SK-N-SH (cell line): ENCODE results near the gene MEIOC. TPM values are rescaled to one million over a fixed set of nuclear protein-coding genes. Genes with fewer than 3 reads are reported as not detected.

Source experiments
- CTCF ChIA-PET: fragments of 300-600, 350-600 bp; formaldehyde crosslinking; extraction: SDS; loops from one replicate; lab custom pipeline; 2021; lab: Yijun Ruan, JAX
- POLR2A ChIA-PET: fragments of 350-600 bp; sonication (Branson Sonifier 250); formaldehyde crosslinking; extraction: SDS; loops from one replicate; lab custom pipeline; 2020; ENCODE audit warnings: antibody characterized with exemption, inconsistent platforms; lab: Yijun Ruan, JAX
- DNase-seq: peaks from one replicate; pipeline ENCODE4 v3.0.0; 2012
- H2AFZ ChIP-seq: fragments of 200-600 bp; sonication (generic); 2 replicates; pipeline ENCODE4 v1.8.1; 2016; ENCODE audit warnings: antibody characterized with exemption, mild to moderate bottlenecking, low read depth
- H3F3A ChIP-seq: fragments of 200-600 bp; sonication (generic); replicated peaks from 2 replicates; pipeline ENCODE3; 2016; ENCODE audit warnings: antibody characterized with exemption, mild to moderate bottlenecking; ENCODE audit not compliant: insufficient read depth
- H3K27ac ChIP-seq, 2 experiments: fragments of 200-500 bp in 1 of 2; fragments of 200-600 bp in 1 of 2; sonication (Bioruptor generic) in 1 of 2; sonication (generic), shearing (Covaris generic) in 1 of 2; 2 replicates each; pipeline versions ENCODE4 v1.5.1 to v1.6.1; 2014 to 2016; ENCODE audit warnings: low read depth in 2 of 2, inconsistent platforms in 1 of 2, low read length in 1 of 2, mild to moderate bottlenecking in 1 of 2, mixed read lengths in 1 of 2
- H3K27me3 ChIP-seq: fragments of 200-600 bp; sonication (generic), shearing (Covaris generic); 2 replicates; pipeline ENCODE4 v1.6.1; 2016; ENCODE audit warnings: mixed run types; ENCODE audit not compliant: insufficient read depth
- H3K36me3 ChIP-seq, 2 experiments: fragments of 200-500 bp in 1 of 2; fragments of 200-600 bp in 1 of 2; sonication (Bioruptor generic) in 1 of 2; sonication (generic) in 1 of 2; replicated peaks in 1 of 2; 2 replicates each; pipeline versions ENCODE3 to v1.5.1; 2014 to 2016; ENCODE audit warnings: low read length in 1 of 2, mild to moderate bottlenecking in 1 of 2; ENCODE audit not compliant: insufficient read depth in 2 of 2, control insufficient read depth in 1 of 2
- H3K4me1 ChIP-seq, 2 experiments: fragments of 200-500 bp in 1 of 2; fragments of 200-600 bp in 1 of 2; sonication (Bioruptor generic) in 1 of 2; sonication (generic), shearing (Covaris generic) in 1 of 2; 2 replicates each; pipeline versions ENCODE4 v1.5.1 to v1.6.1; 2014 to 2016; ENCODE audit warnings: low read depth in 1 of 2, low read length in 1 of 2, mixed run types in 1 of 2; ENCODE audit not compliant: insufficient read depth in 2 of 2, control insufficient read depth in 1 of 2
- H3K4me2 ChIP-seq: fragments of 200-600 bp; sonication (generic), shearing (Covaris generic); 2 replicates; pipeline ENCODE4 v1.6.1; 2017; ENCODE audit warnings: mixed run types
- H3K4me3 ChIP-seq, 2 experiments: fragments of 200-500 bp in 1 of 2; fragments of 200-600 bp in 1 of 2; sonication (Bioruptor generic) in 1 of 2; sonication (generic), shearing (Covaris generic) in 1 of 2; 2 replicates each; pipeline versions ENCODE4 v1.5.1 to v1.8.1; 2014 to 2016; ENCODE audit warnings: low read depth in 2 of 2, inconsistent platforms in 1 of 2, low read length in 1 of 2, mild to moderate bottlenecking in 1 of 2, mixed read lengths in 1 of 2, moderate library complexity in 1 of 2
- H3K79me2 ChIP-seq: fragments of 200-600 bp; sonication (generic); 2 replicates; pipeline ENCODE4 v1.8.1; 2017; ENCODE audit warnings: mild to moderate bottlenecking; ENCODE audit not compliant: insufficient read depth
- H3K9ac ChIP-seq: fragments of 200-600 bp; sonication (generic); 2 replicates; pipeline ENCODE4 v1.6.1; 2017; ENCODE audit warnings: mixed run types
- H3K9me2 ChIP-seq: fragments of 200-600 bp; sonication (generic); 2 replicates; pipeline ENCODE4 v1.6.1; 2017; ENCODE audit warnings: mixed run types
- H3K9me3 ChIP-seq: fragments of 200-600 bp; sonication (generic); 2 replicates; pipeline ENCODE4 v1.6.1; 2017; ENCODE audit warnings: mixed run types, mild to moderate bottlenecking, moderate library complexity
- H4K20me1 ChIP-seq: fragments of 200-600 bp; sonication (generic); 2 replicates; pipeline ENCODE4 v1.6.1; 2017; ENCODE audit warnings: mild to moderate bottlenecking, mixed run types; ENCODE audit not compliant: insufficient read depth
- CTCF ChIP-seq: fragments of 200-600 bp; sonication (generic); IDR thresholded peaks from 2 replicates; pipeline ENCODE4 v1.6.1; 2017; ENCODE audit warnings: antibody characterized with exemption, mild to moderate bottlenecking, moderate library complexity
- ELF1 ChIP-seq: IDR thresholded peaks from 2 replicates; pipeline ENCODE4 v1.4.0; 2012
- FOSL2 ChIP-seq: IDR thresholded peaks from 2 replicates; pipeline ENCODE4 v1.4.0; 2012; ENCODE audit warnings: low read depth, mild to moderate bottlenecking, moderate library complexity, borderline replicate concordance
- GABPA ChIP-seq: IDR thresholded peaks from 2 replicates; pipeline ENCODE4 v1.4.0; 2012; ENCODE audit warnings: low read depth, mild to moderate bottlenecking
- IRF3 ChIP-seq: fragments of 150-350 bp; IDR thresholded peaks from 2 replicates; pipeline ENCODE4 v1.6.1; 2016; ENCODE audit warnings: mild to moderate bottlenecking, low read depth, low read length
- MXI1 ChIP-seq: IDR thresholded peaks from 2 replicates; pipeline ENCODE4 v1.6.1; 2012; ENCODE audit warnings: mild to moderate bottlenecking, low read depth, low read length, improper control_type of control experiment
- NFIC ChIP-seq: IDR thresholded peaks from 2 replicates; pipeline ENCODE4 v1.4.0; 2012; ENCODE audit warnings: borderline replicate concordance
- PBX3 ChIP-seq: IDR thresholded peaks from 2 replicates; pipeline ENCODE4; 2012
- POLR2AphosphoS5 ChIP-seq: IDR thresholded peaks from 2 replicates; pipeline ENCODE4 v1.6.1; 2012; ENCODE audit warnings: low read depth, low read length
- RAD21 ChIP-seq: IDR thresholded peaks from 2 replicates; pipeline ENCODE4 v1.6.1; 2012; ENCODE audit warnings: mild to moderate bottlenecking, low read length
- RCOR1 ChIP-seq: fragments of 150-350 bp; IDR thresholded peaks from 2 replicates; pipeline ENCODE4 v1.6.1; 2017; ENCODE audit warnings: antibody characterized with exemption, low read length
- REST ChIP-seq: IDR thresholded peaks from 2 replicates; pipeline ENCODE4 v1.6.1; 2012; ENCODE audit warnings: mild to moderate bottlenecking, low read depth, low read length, moderate library complexity
- RFX5 ChIP-seq: IDR thresholded peaks from 2 replicates; pipeline ENCODE4 v1.6.1; 2012; ENCODE audit warnings: mild to moderate bottlenecking, improper control_type of control experiment, low read length
- TAF1 ChIP-seq: IDR thresholded peaks from 2 replicates; pipeline ENCODE4 v1.6.1; 2012; ENCODE audit warnings: low read depth, mild to moderate bottlenecking, low read length, moderate library complexity, borderline replicate concordance
- USF1 ChIP-seq: IDR thresholded peaks from 2 replicates; pipeline ENCODE4 v1.4.0; 2012; ENCODE audit warnings: low read depth, borderline replicate concordance
- YY1 ChIP-seq: IDR thresholded peaks from 2 replicates; pipeline ENCODE4 v1.4.0; 2012; ENCODE audit warnings: low read depth, mild to moderate bottlenecking
- WGBS: methylation state at CpG from one replicate; pipeline ENCODE4 v1.1.6; 2017; ENCODE audit warnings: low lambda C conversion rate; 5-methylcytosine and 5-hydroxymethylcytosine counted together
- polyA plus RNA-seq, 3 experiments: library from polyadenylated mRNA; depleted of rRNA; stranded (reverse); fragments of >200 nt; gene quantifications; 2 replicates each; pipeline ENCODE4 v1.2.3, GENCODE V29; 2012

The MEIOC gene
- polyA plus RNA-seq, 1 of the 3 experiments (the other 2 are of a cell fraction), result 1.3 TPM

- Histone ChIP-seq H3K4me3 (no peak overlapping the region), H4K20me1 (no peaks in the 10 kb centered on the region), H3K9me2 (no peaks in the 10 kb centered on the region), H3K27me3 (no peaks in the 10 kb centered on the region), H3F3A (peaks cover 7% of the 10 kb centered on the region), H2AFZ (no peak overlapping the region; the same call in 1 of the 2 replicates), H3K9me3 (no peaks in the 10 kb centered on the region), H3K36me3 (no peaks in the 10 kb centered on the region), H3K79me2 (no peaks in the 10 kb centered on the region), H3K9ac (no peak overlapping the region), H3K4me2 (no peak overlapping the region), H3K4me1 (peaks cover 0 to 7% of the 10 kb centered on the region in 2 experiments; a peak in 2 of 4 replicates), H3K27ac (no peak overlapping the region)
- WGBS, result 100% methylated on average over 2 of the region's 2 CpGs
- DNase-seq, result no peak
- ChIA-PET POLR2A (no interaction called here), CTCF (no interaction called here)
- TF ChIP-seq CTCF (no peak), RCOR1 (no peak)
These were observed 5.6 kb downstream of the MEIOC start for GRCh38 chr17:44661835-44662234.

- POLR2A ChIA-PET, result no interaction called here
These were observed 6.8 kb downstream of the MEIOC start for GRCh38 chr17:44663095-44663494.

More at GRCh38 chr17:44663095-44663494, 6.8 kb downstream of the MEIOC start:
- H3K36me3 ChIP-seq, result peaks cover 0 to 5% of the 10 kb centered on the region in 2 experiments
- peaks cover 7% of the 10 kb centered on the region for H3F3A ChIP-seq
- TF ChIP-seq FOSL2 (no peak), MXI1 (no peak), CTCF (no peak), RFX5 (no peak), GABPA (no peak), POLR2AphosphoS5 (no peak), PBX3 (no peak), IRF3 (no peak), NFIC (no peak), RCOR1 (no peak), ELF1 (no peak), USF1 (no peak), RAD21 (no peak), REST (no peak), YY1 (no peak), TAF1 (no peak)
- H3K27ac ChIP-seq, result no peak overlapping the region
- H3K4me1 ChIP-seq, result peaks cover 0 to 7% of the 10 kb centered on the region in 2 experiments; a peak in 1 of 4 replicates
- H3K9me2 ChIP-seq, result no peaks in the 10 kb centered on the region
- WGBS, result 88% methylated on average over 1 of the region's 1 CpG
- H4K20me1 ChIP-seq, result no peaks in the 10 kb centered on the region
- H3K4me3 ChIP-seq, result no peak overlapping the region
- H2AFZ ChIP-seq, result no peak overlapping the region
- no peak for DNase-seq
- CTCF ChIA-PET, result interaction anchor here (0.9 to 1.6 kb wide), 2 partner anchors 8 to 130 kb away, joined by 3 to 5 read pairs; no protein-coding TSS in a partner anchor
- H3K79me2 ChIP-seq, result no peaks in the 10 kb centered on the region
- H3K4me2 ChIP-seq, result no peak overlapping the region
- H3K9me3 ChIP-seq, result no peaks in the 10 kb centered on the region
- H3K27me3 ChIP-seq, result no peaks in the 10 kb centered on the region
- H3K9ac ChIP-seq, result no peak overlapping the region
